Left kidney (tissue), 2 donors: ENCODE results near the gene YJEFN3. TPM values are rescaled to one million over a fixed set of nuclear protein-coding genes. Genes with fewer than 3 reads are reported as not detected.

Source experiments
- DNase-seq: peaks from one replicate; pipeline ENCODE4 v3.0.0-alpha.2; 2013
- polyA plus RNA-seq: library from polyadenylated mRNA; unstranded; fragments of 120-200 nt; gene quantifications from one replicate; pipeline ENCODE4 v1.2.1, GENCODE V29; 2013; ENCODE audit not compliant: insufficient read length

Gene YJEFN3
- polyA plus RNA-seq, 1 donor: 11.6 TPM

DNA sequence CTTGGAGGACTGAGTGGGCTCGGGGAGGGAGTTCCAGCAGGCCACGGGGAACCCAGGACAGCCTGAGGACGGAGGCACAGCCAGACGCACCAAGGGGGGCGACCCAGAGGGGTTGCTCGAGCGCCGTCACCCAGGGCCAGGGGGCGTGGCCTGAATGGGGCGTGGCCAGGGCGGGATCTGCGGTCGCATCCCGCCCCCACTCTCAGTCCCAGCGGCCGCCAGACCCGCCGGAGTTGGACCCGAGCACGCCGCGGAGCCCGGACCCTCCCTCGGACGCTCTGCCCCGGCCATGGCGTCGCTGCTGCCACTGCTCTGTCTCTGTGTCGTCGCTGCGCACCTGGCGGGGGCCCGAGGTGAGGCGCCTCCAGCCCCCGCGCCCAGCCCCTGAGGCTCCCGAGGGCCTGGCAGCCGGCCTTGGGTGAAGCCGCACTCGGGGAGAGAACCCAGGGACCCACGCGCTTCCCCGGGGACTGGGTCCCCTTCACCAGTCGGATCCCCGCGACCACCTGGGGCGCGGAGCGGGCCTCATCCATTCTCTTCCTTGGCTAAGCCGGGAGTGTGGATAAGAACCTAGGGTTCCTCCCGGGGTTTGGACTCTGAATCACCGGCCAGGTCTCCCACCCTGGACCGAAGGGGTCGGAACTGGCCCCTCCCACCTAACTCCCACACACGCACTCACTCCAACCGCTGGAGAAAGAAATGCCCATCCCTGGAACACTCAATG lies 9.5 kb downstream of the YJEFN3 start, which contains the start of gene CILP2:
Gene CILP2, plus strand, starts transcription at position 205 of the 724 bp plus-strand sequence. Its CDS starts 85 bp downstream, at position 290.
- DNase-seq: no peak

DNA sequence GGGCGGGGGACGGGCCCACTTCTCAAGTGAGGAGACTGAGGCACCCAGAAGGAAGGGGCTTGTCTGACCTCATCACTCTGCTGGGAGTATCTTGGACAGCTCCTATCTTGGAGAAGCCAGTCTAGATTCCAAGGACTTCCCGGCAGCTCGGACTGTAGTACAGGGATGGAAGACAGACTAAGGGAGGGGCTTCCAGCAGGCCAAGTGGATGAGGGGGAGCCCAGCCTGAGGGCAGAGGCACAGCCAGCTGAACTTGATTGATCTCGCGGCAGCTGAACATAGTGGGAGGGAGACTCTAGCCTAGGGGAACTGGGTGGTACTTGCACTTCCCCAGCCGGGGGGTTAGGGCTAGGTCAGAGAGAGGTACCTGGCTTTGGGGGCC lies 10.1 kb downstream of the YJEFN3 start:
- no peak for DNase-seq

GRCh38 chr19:19539698-19540063 lies 11.0 kb downstream of the YJEFN3 start:
- DNase-seq: no peak

GRCh38 chr19:19540064-19540714 lies 11.5 kb downstream of the YJEFN3 start:
- peak; percentile 54 for DNase-seq

DNA sequence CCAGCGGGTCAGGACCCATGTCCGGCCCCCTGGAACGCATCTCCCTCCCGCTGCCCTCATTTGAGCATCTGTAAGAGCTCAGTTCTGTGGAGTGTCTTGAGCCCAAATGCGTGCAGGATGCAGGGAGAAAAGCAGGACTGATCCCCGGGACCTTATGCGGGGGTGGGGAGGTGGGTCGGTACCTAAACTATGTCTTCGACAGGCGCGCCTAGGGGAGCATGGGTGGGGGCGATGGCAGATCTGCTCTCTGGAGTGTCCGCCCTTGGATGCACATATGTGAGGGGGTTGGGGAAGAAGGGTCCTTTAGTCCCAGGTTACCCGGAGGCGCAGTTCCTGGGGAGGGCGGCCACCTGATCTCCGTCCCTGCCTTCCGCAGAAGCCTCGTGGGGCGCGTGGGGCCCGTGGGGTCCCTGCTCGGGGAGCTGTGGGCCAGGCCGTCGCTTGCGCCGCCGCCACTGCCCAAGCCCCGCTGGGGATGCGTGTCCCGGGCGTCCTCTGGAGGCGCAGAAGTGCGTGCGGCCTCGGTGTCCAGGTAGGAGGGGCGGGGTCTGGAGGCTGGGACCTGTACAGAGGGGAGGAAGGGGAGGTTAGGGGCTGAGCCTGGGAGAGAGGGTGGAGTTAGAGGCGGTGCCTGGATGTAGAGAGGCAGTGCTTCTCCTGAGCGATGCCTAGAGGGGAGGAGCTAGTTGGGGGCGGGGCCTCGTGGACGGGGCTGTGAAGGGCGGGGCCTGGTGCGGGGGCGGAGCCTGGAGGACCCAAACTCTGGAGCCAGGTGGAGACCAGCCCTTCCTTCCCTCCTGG lies 12.2 kb downstream of the YJEFN3 start:
- DNase-seq: no peak

- no peak for DNase-seq
These were observed 12.9 kb downstream of the YJEFN3 start for GRCh38 chr19:19541616-19542015.

- DNase-seq: no peak
These were observed 13.8 kb downstream of the YJEFN3 start for GRCh38 chr19:19542507-19542906.

DNA sequence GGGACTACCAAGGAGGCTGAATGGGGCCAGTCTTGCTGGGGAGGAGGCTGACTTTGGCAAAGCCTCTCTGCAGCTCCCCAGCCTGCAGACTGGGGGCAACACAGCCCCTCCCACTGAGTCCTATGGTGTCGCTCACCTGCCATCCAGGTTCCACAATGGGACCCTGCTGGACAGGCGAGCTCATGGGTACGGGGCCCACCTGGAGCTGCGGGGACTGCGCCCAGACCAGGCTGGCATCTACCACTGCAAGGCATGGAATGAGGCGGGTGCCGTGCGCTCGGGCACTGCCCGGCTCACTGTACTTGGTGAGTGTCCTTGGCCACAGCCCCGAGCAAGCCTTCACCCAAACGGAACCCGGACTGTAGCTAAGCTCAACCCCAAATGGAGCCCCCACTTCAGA lies 14.4 kb downstream of the YJEFN3 start:
- DNase-seq: no peak

DNA sequence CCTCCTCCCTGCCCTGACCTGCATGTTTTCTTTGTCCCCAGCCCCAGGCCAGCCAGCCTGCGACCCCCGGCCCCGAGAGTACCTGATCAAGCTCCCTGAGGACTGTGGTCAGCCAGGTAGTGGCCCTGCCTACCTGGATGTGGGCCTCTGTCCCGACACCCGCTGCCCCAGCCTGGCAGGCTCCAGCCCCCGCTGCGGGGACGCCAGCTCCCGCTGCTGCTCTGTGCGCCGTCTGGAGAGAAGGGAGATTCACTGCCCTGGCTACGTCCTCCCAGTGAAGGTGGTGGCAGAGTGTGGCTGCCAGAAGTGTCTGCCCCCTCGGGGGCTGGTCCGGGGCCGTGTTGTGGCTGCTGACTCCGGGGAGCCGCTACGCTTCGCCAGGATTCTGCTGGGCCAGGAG lies 14.9 kb downstream of the YJEFN3 start:
- no peak for DNase-seq

GRCh38 chr19:19544257-19544953 lies 15.7 kb downstream of the YJEFN3 start:
- DNase-seq: no peak

DNA sequence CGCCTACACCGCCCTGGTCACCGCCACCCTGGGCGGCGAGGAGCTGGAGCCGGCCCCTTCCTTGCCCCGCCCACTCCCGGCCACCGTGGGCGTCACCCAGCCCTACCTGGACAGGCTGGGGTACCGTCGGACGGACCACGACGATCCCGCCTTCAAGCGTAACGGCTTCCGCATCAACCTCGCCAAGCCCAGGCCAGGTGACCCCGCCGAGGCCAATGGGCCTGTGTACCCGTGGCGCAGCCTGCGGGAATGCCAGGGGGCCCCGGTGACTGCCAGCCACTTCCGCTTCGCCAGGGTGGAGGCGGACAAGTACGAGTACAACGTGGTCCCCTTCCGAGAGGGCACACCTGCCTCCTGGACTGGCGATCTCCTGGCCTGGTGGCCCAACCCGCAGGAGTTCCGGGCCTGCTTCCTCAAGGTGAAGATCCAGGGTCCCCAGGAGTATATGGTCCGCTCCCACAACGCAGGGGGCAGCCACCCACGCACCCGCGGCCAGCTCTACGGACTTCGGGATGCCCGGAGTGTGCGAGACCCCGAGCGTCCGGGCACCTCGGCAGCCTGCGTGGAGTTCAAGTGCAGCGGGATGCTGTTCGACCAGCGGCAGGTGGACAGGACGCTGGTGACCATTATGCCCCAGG lies 16.4 kb downstream of the YJEFN3 start:
- DNase-seq: no peak

GRCh38 chr19:19545707-19546106 lies 17.0 kb downstream of the YJEFN3 start:
- DNase-seq: no peak

GRCh38 chr19:19546751-19547162 lies 18.0 kb downstream of the YJEFN3 start:
- DNase-seq: no peak

- no peak for DNase-seq
These were observed 19.1 kb downstream of the YJEFN3 start for GRCh38 chr19:19547674-19548336.

GRCh38 chr19:19548915-19549759 lies 20.4 kb downstream of the YJEFN3 start:
- DNase-seq: no peak

DNA sequence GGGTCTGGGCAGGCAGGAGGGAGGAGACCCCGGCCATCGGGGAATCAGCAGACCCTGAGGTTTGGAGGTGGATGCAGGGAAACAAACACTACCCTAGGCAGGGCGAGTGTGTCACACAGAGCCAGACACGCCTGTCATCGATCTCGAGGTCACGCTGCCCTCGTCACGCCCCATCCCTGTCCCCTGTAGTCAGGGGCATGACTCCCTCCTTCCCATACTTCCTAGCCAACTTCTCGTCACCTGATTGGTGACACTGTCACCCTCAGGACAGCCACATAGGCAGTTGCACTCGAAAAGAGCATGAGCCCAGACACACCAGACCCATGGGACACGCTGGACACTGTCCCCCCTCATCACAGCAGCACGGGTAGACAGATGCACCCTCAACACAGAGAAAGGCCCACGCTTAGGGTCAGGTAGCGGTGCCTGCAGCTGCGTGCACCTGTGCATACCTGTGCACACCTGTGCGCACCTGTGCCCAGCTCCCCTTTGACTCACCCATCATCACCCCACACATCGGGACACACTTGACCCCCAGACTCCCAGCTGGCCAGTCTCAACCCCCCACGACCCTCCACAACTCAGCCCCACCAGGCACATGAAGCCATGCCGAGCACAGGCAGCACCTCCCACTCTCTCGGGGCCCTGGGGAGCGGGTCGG lies 21.2 kb downstream of the YJEFN3 start:
- DNase-seq: no peak

GRCh38 chr19:19550485-19550929 lies 21.8 kb downstream of the YJEFN3 start:
- no peak for DNase-seq

DNA sequence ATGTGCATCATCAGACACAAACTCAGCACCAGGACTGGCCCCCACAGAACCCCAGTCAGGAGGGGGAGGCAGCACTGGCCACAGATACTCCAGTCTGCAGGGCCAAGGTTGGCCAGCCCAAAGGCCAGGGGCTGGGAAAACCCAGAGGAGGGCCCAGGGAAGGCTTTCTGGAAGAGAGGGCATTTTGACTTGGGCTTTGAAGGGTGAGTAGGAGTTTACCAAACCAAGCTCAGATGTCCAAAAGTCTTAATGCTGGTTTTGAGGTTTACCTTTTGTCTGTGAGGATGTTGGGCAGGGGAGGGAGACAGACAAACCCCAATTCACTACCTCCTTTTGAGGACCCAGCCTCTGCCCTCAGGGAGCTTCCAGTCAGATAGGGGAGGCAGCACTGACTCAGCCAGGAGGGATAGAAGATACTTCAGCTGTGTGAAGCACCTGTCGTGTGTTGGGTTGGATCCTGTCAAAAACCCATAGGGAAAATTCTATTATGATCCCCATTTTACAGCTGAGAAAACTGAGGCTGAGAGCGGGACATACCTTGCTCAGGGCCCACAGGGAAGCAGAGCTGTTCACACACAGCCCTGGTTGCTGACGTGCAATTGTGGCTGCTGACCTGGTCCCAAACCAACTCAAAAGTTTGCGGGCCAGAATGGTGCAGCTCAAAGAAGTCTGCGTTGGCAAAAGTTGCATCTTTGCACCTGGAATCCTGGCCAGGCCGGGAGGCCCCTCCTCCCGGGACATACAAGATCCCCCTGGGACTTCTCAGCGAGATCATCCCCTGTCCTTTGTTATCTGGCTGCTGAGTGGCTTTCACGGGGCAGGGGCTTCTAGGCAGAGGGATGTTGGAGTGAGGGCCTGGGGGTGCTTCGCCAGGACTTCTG lies 22.5 kb downstream of the YJEFN3 start:
- DNase-seq: no peak

DNA sequence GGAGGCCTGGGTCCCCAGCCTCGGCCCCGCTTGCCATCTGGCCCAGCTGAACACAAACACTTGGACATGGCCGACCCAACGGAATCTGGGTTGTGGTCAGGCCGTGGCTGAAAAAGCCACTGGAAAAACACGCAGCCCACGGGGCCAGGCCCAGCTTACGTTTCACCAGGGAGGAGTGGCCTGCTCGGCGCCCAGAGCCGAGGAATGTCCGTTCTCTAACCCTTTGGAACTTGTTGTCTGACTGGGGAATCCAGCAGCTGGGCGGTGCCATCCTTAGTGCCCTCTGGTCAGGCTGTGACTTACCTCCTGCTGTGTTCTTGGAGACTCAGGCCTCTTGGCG lies 23.1 kb downstream of the YJEFN3 start:
- DNase-seq: no peak
